AG04450 (cell line): ENCODE results near the gene GALNT2. TPM values are rescaled to one million over a fixed set of nuclear protein-coding genes. Genes with fewer than 3 reads are reported as not detected.
A peak's percentile ranks its signal among the peaks of the same experiment; 100 is the strongest.

Experiments
- CTCF ChIA-PET: fragments of 300-600, 350-600 bp; formaldehyde crosslinking; extraction: SDS; loops from one replicate; lab custom pipeline; 2022; ENCODE audit warnings: antibody characterized with exemption, inconsistent platforms; lab: Charles Lee
- POLR2A ChIA-PET: fragments of 350-600 bp; formaldehyde crosslinking; extraction: SDS; loops from one replicate; lab custom pipeline; 2021; ENCODE audit warnings: antibody characterized with exemption, inconsistent platforms; lab: Yijun Ruan, JAX
- DNase-seq: peaks from one replicate; pipeline ENCODE4 v3.0.0-alpha.2; 2011; ENCODE audit warnings: low read depth, low spot score
- H3K27ac ChIP-seq: one replicate; pipeline ENCODE4 v1.5.1; 2012; ENCODE audit warnings: low read depth, low read length, control low read depth
- H3K27me3 ChIP-seq: one replicate; pipeline ENCODE4 v1.6.0; 2012; ENCODE audit warnings: low read length; ENCODE audit not compliant: control insufficient read depth, insufficient read depth
- H3K4me3 ChIP-seq: 2 replicates; pipeline ENCODE4 v1.5.1; 2011; ENCODE audit warnings: mild to moderate bottlenecking, low read depth, low read length, control low read depth
- H3K9me3 ChIP-seq: 2 replicates; pipeline ENCODE4 v1.5.1; 2012; ENCODE audit warnings: low read length; ENCODE audit not compliant: control insufficient read depth, insufficient read depth
- CTCF ChIP-seq: IDR thresholded peaks from 2 replicates; pipeline ENCODE4 v1.5.1; 2011; ENCODE audit warnings: low read depth, low read length, control low read depth, inconsistent platforms
- polyA plus RNA-seq: library from polyadenylated mRNA; depleted of rRNA; stranded (reverse); fragments of >200 nt; gene quantifications from 2 replicates; pipeline ENCODE4 v1.2.3, GENCODE V29; 2011

Gene GALNT2
- polyA plus RNA-seq, 1 experiment: 121 TPM

GRCh38 chr1:230073371-230074035 is 6.5 kb downstream of the GALNT2 start:
- no peak overlapping the region for H3K4me3 ChIP-seq
- ChIA-PET CTCF (interaction anchor here (1.0 kb wide), 1 partner anchor 31 kb away, joined by 3 read pairs; no protein-coding TSS in a partner anchor), POLR2A (interaction anchor here (0.8 kb wide), 2 partner anchors 11 to 31 kb away, joined by 3 to 4 read pairs; no protein-coding TSS in a partner anchor)
- H3K27me3 ChIP-seq: no peaks in the 10 kb centered on the region
- DNase-seq: peak; percentile 33
- no peaks in the 10 kb centered on the region for H3K9me3 ChIP-seq
- peak overlapping the region; percentile 66 for H3K27ac ChIP-seq
- TF ChIP-seq CTCF: no peak

DNA sequence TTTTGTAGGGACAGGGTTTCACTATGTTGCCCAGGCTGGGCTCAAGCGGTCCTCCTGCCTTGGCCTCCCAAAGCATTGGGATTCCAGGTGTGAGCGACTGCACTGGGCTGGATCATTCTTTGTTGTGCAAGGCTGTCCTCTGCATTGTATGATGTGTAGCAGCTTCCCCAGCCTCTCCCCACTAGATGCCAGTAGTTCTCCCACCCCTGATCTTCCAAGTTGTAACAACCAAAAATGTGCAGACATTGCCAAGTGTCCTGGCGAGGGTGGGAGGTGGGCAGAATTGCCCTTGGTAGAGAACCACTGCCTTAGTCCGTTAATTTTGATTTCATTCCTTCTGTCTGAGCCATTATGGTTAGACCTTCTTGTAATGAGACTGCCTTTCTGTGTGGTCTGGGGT is 7.2 kb downstream of the GALNT2 start:
- H3K27me3 ChIP-seq: no peaks in the 10 kb centered on the region
- ChIA-PET CTCF (interaction anchor here (1.0 kb wide), 1 partner anchor 30 kb away, joined by 3 read pairs; no protein-coding TSS in a partner anchor), POLR2A (interaction anchor here (0.7 to 0.8 kb wide), 2 partner anchors 30 to 640 kb away, joined by 4 to 6 read pairs; partner anchors contain the start of gene AGT)
- H3K9me3 ChIP-seq: no peaks in the 10 kb centered on the region
- no peak; the same call in 1 of the 2 replicates for TF ChIP-seq CTCF
- no peak for DNase-seq
- H3K27ac ChIP-seq: no peak overlapping the region
- H3K4me3 ChIP-seq: no peak overlapping the region

- CTCF ChIA-PET: no interaction called here
- H3K9me3 ChIP-seq: no peaks in the 10 kb centered on the region
- no peaks in the 10 kb centered on the region for H3K27me3 ChIP-seq
- no peak for TF ChIP-seq CTCF
- POLR2A ChIA-PET: interaction anchor here (0.7 kb wide), 1 partner anchor 639 kb away, joined by 6 read pairs; the partner anchor contains the start of gene AGT
- H3K4me3 ChIP-seq: no peak overlapping the region
- no peak for DNase-seq
- no peak overlapping the region for H3K27ac ChIP-seq
Observed at GRCh38 chr1:230074762-230075161, 7.7 kb downstream of the GALNT2 start.

DNA sequence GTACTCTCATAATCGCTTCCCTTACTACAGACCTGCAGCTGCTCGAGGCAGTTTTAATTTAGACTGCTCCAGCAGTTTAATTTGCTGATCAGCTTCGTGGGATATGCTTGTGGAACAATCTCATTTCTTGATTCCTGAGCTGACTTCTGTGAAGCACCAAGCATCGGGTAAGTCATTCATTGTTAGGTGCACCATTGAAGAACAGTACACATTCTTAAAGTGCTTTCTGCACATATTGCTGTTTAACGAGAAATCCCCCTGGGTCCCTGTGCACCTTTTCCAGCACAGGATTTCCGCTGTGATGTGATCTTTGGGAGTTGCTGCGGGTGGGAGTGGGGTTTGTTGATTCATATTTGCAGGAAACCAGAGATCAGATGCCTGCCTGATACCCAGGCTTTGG is 9.1 kb downstream of the GALNT2 start:
- Histone ChIP-seq H3K27me3 (no peaks in the 10 kb centered on the region), H3K4me3 (no peak overlapping the region), H3K9me3 (no peaks in the 10 kb centered on the region), H3K27ac (no peak overlapping the region)
- CTCF ChIA-PET: no interaction called here
- POLR2A ChIA-PET: no interaction called here
- DNase-seq: no peak
- TF ChIP-seq CTCF: no peak

DNA sequence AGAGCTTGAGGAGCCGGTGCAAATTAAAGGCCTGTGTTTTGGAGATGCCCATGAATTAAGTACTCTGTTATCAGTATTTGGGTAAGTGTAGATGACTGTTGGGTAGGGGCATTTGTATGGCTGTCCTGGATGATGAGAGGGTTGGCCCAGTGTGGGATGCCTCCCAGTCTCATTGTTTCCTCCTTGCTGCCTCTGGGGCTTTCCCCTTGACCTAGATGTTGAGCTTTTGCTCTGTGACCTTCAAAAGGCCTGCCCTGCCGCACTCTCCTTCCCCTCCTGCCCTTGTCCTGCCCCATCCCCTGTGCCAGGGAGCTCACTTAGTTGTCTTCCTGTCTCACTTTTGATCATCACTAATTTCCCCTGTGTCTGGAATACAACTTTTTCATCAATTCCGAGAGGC is 10.0 kb downstream of the GALNT2 start:
- ChIA-PET POLR2A (interaction anchor here (1.1 kb wide), 1 partner anchor 28 kb away, joined by 3 read pairs; no protein-coding TSS in a partner anchor), CTCF (no interaction called here)
- H3K9me3 ChIP-seq: no peaks in the 10 kb centered on the region
- DNase-seq: no peak
- H3K4me3 ChIP-seq: no peak overlapping the region
- H3K27ac ChIP-seq: peak overlapping the region; percentile 21
- no peak for TF ChIP-seq CTCF
- no peaks in the 10 kb centered on the region for H3K27me3 ChIP-seq
